Activated naive CD4-positive, alpha-beta T cell treated with anti-CD3 and anti-CD28 coated beads, Interleukin-2, amount 50 U/mL, for 24 hours (primary cell): Measurements from ENCODE around the gene PKN2.

Source experiments
- H3K27ac Mint-ChIP-seq: one replicate; pipeline ENCODE4 v1.8.0; 2021; ENCODE audit warnings: mild to moderate bottlenecking, mixed read lengths
- H3K27me3 Mint-ChIP-seq: one replicate; pipeline ENCODE4 v1.8.0; 2021; ENCODE audit warnings: mixed read lengths
- H3K36me3 Mint-ChIP-seq: one replicate; pipeline ENCODE4 v1.8.0; 2021; ENCODE audit warnings: mixed read lengths
- H3K4me1 Mint-ChIP-seq: one replicate; pipeline ENCODE4 v1.8.0; 2021; ENCODE audit warnings: mixed read lengths
- H3K4me3 Mint-ChIP-seq: one replicate; pipeline ENCODE4 v1.8.0; 2021; ENCODE audit warnings: mild to moderate bottlenecking, mixed read lengths
- H3K9me3 Mint-ChIP-seq: one replicate; pipeline ENCODE4 v1.8.0; 2021; ENCODE audit warnings: mixed read lengths

The PKN2 gene

DNA sequence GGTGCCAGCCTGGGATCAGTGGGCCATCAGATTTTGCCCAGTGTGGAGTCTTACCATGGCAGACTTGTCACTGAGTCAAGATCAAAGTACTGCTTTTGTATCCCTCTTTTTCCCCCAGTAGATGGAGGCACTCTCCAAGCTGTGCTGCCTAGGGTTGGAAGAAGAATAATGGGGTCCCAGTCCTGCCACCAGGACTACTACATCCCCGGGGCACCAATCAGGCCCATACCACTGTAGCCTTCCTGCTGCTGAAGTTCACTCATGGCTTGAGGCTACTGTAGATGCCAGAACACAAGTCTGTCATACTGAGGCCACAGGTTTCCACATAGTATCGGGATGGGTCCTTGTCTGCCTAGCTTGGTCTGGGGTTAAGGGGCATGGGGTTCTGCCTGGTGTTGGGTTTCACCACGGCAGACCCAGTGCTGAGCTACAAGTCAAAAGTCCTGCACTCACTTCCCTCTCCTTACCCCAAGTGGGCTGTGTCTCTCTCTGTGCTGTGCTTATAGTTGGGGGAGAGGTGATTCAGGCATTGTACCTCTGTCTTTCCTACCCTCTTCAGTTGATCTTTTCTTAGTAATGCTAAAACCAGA is 53.4 kb downstream of the PKN2 start:
- H3K9me3 Mint-ChIP-seq: peaks cover 21% of the 10 kb centered on the region
- H3K4me1 Mint-ChIP-seq: peaks cover 32% of the 10 kb centered on the region
- H3K27ac Mint-ChIP-seq: no peak overlapping the region
- no peaks in the 10 kb centered on the region for H3K27me3 Mint-ChIP-seq
- H3K36me3 Mint-ChIP-seq: peaks cover 33% of the 10 kb centered on the region
- no peak overlapping the region for H3K4me3 Mint-ChIP-seq

DNA sequence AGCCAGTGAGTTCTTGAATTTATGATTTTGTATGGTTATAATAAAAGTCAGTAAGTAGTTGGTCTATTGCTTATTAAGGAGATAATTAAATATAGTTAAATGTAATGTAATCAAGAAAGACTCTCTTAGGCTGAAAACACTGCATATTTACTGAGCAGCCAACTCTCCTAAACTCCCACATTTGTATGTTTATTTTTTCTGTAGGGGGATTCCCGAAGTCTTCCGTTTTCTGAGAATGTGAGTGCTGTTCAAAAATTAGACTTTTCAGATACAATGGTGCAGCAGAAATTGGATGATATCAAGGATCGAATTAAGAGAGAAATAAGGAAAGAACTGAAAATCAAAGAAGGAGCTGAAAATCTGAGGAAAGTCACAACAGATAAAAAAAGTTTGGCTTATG is 56.7 kb downstream of the PKN2 start:
- peaks cover 26% of the 10 kb centered on the region for H3K4me1 Mint-ChIP-seq
- no peaks in the 10 kb centered on the region for H3K27me3 Mint-ChIP-seq
- H3K36me3 Mint-ChIP-seq: peaks cover 25% of the 10 kb centered on the region
- no peak overlapping the region for H3K4me3 Mint-ChIP-seq
- peaks cover 3% of the 10 kb centered on the region for H3K9me3 Mint-ChIP-seq
- no peak overlapping the region for H3K27ac Mint-ChIP-seq

DNA sequence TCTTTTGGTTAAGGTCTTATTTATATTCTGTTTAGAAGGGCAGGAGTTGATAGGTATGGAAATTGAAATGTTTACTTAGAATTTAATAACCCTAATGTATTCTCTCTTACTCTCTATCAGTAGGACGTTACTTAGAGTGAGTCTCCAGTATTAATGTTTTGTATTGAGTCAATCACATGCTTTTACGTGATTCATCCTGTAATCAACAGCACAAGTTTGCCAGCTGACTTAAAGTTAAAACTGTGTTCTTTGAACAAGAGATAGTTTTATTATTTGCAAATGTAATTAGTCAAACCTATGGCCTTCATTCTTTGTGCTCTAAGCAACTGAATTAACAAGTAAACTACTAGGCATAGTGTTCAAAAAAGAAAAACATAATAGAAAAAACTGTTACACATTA is 57.3 kb downstream of the PKN2 start:
- H3K4me3 Mint-ChIP-seq: no peak overlapping the region
- no peak overlapping the region for H3K27ac Mint-ChIP-seq
- H3K27me3 Mint-ChIP-seq: no peaks in the 10 kb centered on the region
- peaks cover 23% of the 10 kb centered on the region for H3K4me1 Mint-ChIP-seq
- peaks cover 23% of the 10 kb centered on the region for H3K36me3 Mint-ChIP-seq
- H3K9me3 Mint-ChIP-seq: no peaks in the 10 kb centered on the region

DNA sequence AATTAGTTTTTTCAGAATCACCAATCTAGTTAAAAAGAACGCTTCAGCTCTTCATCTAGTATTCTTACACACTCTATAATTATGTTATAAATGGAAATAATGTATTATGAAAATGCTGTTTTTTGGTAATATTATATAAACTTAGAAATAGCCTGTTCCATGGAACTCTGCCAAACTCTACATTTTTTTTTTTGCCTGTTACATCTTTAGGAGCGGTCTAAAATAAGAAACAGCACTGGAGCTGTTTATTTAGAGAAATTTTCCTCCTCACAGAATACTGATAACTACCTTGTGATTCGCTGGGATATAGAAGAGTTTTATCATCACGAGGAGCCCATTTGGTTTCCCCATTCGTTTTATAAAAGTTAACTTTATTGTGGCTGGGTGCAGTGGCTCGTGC is 58.5 kb downstream of the PKN2 start:
- peaks cover 23% of the 10 kb centered on the region for H3K4me1 Mint-ChIP-seq
- H3K9me3 Mint-ChIP-seq: no peaks in the 10 kb centered on the region
- H3K27me3 Mint-ChIP-seq: no peaks in the 10 kb centered on the region
- no peak overlapping the region for H3K27ac Mint-ChIP-seq
- H3K4me3 Mint-ChIP-seq: no peak overlapping the region
- peaks cover 23% of the 10 kb centered on the region for H3K36me3 Mint-ChIP-seq

DNA sequence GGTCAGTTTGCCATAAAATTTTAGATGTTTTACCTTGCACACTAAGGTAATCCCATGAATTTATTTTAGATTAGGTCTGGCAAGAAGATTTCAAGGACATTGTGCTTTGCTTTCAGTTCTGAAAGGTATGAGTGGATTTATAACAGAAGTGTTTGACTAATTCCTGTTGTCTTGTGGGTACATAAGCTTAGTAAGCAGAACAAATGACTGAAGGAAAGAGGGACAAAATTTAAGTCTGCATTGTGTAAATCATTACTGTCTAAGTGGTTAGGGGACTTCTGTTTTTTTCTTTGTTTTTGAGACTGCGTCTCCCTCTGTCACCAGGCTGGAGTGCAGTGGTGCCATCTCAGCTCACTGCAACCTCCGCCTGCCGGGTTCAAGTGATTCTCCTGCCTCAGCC is 60.1 kb downstream of the PKN2 start:
- no peak overlapping the region for H3K27ac Mint-ChIP-seq
- no peak overlapping the region for H3K4me3 Mint-ChIP-seq
- peaks cover 8% of the 10 kb centered on the region for H3K4me1 Mint-ChIP-seq

DNA sequence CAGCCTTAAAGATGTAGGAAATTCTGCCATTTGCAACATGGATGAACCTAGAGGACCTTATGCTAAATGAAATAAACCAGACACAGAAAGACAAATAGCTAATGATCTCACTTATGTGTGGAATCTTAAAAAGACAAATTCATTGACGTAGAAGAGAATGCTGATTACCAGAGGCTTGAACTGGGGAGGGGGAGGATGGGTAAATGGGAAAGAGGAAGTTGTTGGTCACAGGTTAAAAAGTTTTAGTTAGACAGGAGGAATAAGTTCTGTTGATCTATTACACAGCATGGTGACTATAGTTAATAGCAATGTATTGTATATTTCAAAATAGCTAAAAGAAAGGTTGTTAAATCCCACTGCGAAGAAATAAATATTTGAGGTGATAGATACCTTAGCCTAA is 62.8 kb downstream of the PKN2 start:
- Mint-ChIP-seq H3K27ac (no peak overlapping the region), H3K36me3 (peaks cover 16% of the 10 kb centered on the region), H3K27me3 (no peaks in the 10 kb centered on the region), H3K4me1 (peaks cover 12% of the 10 kb centered on the region), H3K4me3 (no peak overlapping the region), H3K9me3 (no peaks in the 10 kb centered on the region)

More for the DNA sequence above, 60.1 kb downstream of the PKN2 start:
- Mint-ChIP-seq H3K36me3 (peaks cover 16% of the 10 kb centered on the region), H3K9me3 (no peaks in the 10 kb centered on the region), H3K27me3 (no peaks in the 10 kb centered on the region)

DNA sequence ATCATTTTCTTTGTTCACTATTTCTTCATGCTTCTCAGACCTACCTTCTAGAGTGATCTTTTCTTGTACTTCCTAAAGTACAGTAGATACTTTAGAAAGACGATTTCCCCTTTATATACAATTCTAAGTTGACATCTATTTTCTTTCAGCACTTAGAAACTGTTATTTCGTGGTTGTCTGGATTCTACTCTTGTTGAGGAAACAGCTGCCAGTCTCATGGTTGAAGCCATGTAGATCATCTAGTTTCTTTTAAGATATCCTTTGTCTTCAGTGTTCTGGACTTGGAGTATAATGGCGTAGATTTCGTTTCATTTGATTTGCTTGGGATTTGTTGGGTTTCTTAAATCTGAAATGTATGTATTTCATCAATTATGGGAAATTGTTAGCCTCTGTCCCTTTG is 67.6 kb downstream of the PKN2 start:
- Mint-ChIP-seq H3K4me1 (peaks cover 20% of the 10 kb centered on the region), H3K27me3 (no peaks in the 10 kb centered on the region), H3K4me3 (no peak overlapping the region), H3K9me3 (no peaks in the 10 kb centered on the region), H3K27ac (no peak overlapping the region), H3K36me3 (peaks cover 16% of the 10 kb centered on the region)

DNA sequence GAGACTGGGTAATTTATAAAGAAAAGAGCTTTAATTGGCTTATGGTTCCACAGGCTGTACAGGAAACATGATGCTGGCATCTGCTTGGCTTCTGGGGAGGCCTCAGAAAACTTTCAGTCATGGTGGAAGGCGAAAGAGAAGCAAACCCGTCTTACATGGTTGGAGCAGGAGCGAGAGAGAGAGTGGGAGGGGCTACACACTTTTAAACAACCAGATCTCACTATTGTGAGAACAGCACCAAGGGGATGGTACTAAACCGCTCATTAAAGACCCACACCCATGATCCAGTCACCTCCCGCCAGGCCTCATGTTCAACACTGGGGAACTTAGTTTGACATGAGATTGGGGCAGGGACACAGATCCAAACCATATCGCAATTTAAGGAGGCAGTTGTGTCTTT is 69.4 kb downstream of the PKN2 start:
- peaks cover 20% of the 10 kb centered on the region for H3K4me1 Mint-ChIP-seq
- H3K9me3 Mint-ChIP-seq: no peaks in the 10 kb centered on the region
- no peaks in the 10 kb centered on the region for H3K27me3 Mint-ChIP-seq
- no peak overlapping the region for H3K27ac Mint-ChIP-seq
- H3K4me3 Mint-ChIP-seq: no peak overlapping the region
- peaks cover 17% of the 10 kb centered on the region for H3K36me3 Mint-ChIP-seq

DNA sequence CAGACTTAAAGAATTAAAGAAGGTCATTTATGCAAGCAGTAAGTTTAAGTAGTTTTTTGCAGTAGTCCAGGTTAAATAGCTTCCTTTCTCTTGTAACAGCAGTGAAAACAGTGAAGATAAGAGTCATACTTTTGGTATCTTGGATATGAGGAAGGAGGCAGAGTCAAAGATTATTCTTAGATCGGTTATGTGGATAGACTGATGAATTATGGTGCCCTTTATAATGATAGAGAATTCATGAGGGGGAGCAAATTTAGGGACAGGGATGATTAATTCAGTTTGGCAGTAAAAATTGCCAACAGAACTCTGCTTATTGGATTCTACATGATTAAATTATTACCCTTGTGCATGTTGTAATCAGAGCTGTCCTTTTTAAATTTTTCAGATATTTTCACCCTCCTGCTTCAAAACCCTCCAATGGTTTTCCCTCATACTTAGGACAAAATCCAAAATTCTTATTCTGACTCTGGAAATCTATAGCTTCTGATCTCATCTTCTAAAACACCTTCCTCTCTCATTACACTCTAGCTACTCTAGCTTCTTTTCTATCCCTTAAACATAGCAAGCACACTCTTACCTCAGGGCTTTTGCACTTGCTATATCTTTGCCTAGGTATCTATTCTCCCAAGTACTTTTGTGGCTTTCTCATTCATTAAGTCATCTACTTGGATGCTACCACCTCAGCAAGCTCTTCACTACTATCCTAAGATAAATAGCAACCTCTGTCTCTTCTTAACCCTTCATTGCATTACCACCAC is 79.8 kb downstream of the PKN2 start:
- Mint-ChIP-seq H3K4me1 (peaks cover 14% of the 10 kb centered on the region), H3K9me3 (no peaks in the 10 kb centered on the region), H3K36me3 (peaks cover 18% of the 10 kb centered on the region), H3K27ac (no peak overlapping the region), H3K27me3 (no peaks in the 10 kb centered on the region), H3K4me3 (no peak overlapping the region)

DNA sequence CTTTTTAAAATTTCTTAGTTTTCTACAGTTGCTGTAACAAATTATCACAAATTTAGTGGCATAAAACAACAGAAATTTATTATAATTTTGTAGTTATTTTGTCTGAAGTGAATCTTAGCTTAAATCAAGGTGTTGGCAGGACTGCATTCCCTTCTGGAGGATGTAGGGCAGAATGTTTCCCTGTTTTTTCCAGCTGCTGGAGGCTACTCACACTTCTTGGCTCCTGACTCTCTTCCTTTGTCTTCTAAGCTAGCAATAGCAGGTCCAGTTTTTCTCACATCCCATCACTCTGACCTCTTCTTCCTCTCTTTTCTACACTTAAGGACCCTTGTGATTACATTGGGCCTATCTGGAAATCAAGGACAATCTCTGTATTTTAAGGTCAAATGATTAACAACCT is 84.1 kb downstream of the PKN2 start:
- no peak overlapping the region for H3K27ac Mint-ChIP-seq
- H3K9me3 Mint-ChIP-seq: no peaks in the 10 kb centered on the region
- H3K4me3 Mint-ChIP-seq: no peak overlapping the region
- H3K27me3 Mint-ChIP-seq: no peaks in the 10 kb centered on the region
- peaks cover 14% of the 10 kb centered on the region for H3K36me3 Mint-ChIP-seq
- peaks cover 10% of the 10 kb centered on the region for H3K4me1 Mint-ChIP-seq

DNA sequence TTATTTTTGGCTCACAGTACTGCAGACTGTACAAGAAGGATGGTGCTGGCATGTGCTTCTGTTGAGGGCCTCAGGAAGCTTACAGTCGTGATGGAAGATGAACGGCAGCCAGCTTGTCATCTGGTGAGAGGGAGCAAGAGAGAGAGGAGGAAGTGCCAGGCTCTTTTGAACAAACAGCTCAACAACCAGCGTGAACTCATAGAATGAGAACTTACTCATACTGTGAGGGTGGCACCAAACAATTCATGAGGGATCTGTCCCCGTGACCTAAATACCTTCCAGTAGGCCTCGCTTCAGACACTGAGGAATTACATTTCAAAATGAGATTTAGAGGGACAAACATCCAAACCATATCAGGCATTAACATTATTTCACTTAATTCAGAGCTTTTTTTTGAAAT is 84.7 kb downstream of the PKN2 start:
- Mint-ChIP-seq H3K27me3 (no peaks in the 10 kb centered on the region), H3K4me1 (peaks cover 11% of the 10 kb centered on the region), H3K27ac (no peak overlapping the region), H3K9me3 (no peaks in the 10 kb centered on the region), H3K36me3 (peaks cover 18% of the 10 kb centered on the region), H3K4me3 (no peak overlapping the region)

DNA sequence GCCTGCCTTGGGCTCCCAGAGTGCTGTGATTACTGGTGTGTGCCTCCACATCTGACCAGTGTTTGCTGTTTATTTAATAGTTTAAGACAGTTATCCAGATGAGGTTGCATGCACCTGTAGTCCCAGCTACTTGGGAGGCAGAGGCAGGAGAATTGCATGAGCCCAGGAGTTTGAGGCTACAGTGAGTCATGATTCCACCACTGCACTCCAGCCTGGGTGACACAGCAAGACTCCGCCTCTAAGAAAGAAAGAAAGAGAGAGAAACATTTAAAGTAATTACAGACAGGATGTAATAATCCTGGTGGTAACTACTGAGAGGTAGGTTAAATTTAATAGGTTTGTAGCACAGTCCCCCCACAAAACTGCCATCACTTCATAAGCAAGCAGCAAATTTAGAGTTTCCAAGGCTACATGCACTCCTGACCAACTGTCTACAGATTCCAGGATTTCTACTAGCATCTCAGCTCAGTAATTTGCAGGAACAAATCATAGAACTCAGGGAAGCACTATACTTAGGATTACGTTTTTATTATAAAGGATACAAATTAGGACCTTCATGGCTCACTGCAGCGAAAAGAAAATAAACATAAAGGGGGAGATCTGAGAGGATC is 89.6 kb downstream of the PKN2 start:
- peaks cover 36% of the 10 kb centered on the region for H3K36me3 Mint-ChIP-seq
- H3K27ac Mint-ChIP-seq: no peak overlapping the region
- H3K4me3 Mint-ChIP-seq: no peak overlapping the region
- H3K9me3 Mint-ChIP-seq: no peaks in the 10 kb centered on the region
- no peaks in the 10 kb centered on the region for H3K27me3 Mint-ChIP-seq
- H3K4me1 Mint-ChIP-seq: peaks cover 16% of the 10 kb centered on the region

DNA sequence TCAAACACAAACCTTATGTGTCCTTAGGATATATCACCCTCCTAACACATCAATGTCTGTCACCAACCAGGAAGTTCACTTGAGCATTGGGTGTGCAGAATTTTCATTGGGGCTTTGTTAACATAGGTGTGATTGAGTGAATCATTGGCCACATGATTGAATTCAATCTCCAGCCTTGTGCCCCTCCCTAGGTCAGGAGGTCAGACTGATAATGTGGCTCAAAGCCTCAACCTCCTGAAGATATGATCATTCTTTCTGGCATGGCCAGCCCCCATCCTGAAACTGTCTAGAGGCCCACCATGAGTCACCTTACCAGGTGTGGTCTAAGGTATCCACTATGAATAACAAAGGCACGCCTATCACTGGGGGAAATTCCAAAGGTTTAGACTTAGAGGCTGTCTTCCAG is 90.1 kb downstream of the PKN2 start:
- no peaks in the 10 kb centered on the region for H3K27me3 Mint-ChIP-seq
- H3K4me3 Mint-ChIP-seq: no peak overlapping the region
- H3K9me3 Mint-ChIP-seq: no peaks in the 10 kb centered on the region
- H3K36me3 Mint-ChIP-seq: peaks cover 35% of the 10 kb centered on the region
- peak overlapping the region; percentile 46 for H3K27ac Mint-ChIP-seq
- peaks cover 16% of the 10 kb centered on the region for H3K4me1 Mint-ChIP-seq

DNA sequence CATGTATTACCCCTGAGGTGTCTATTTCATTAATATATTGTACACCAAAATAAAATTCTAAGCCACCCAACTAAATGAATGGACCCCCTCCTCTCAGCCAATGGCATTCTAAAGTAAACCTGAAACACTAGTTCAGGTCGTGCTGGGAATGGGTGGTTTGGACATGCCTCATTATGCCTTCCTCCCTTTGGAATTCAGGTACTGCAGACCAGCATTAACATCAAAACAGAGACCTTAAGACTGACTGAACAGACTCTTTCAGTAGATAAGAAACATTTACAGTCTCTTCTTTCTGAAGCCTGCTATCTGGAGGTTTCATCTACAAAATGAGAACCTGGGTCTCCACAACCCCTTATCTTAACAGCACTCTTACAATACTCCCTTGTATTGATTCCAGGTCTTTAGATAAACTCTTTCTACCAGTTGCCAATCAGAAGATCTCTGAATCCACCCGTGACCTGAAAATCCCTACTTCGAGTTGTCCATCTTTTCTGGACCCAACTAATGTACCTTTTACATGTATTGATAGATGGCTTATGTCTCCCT is 93.6 kb downstream of the PKN2 start:
- H3K4me1 Mint-ChIP-seq: peaks cover 16% of the 10 kb centered on the region
- H3K4me3 Mint-ChIP-seq: no peak overlapping the region
- H3K36me3 Mint-ChIP-seq: peaks cover 36% of the 10 kb centered on the region
- H3K27me3 Mint-ChIP-seq: no peaks in the 10 kb centered on the region
- H3K9me3 Mint-ChIP-seq: no peaks in the 10 kb centered on the region
- no peak overlapping the region for H3K27ac Mint-ChIP-seq

DNA sequence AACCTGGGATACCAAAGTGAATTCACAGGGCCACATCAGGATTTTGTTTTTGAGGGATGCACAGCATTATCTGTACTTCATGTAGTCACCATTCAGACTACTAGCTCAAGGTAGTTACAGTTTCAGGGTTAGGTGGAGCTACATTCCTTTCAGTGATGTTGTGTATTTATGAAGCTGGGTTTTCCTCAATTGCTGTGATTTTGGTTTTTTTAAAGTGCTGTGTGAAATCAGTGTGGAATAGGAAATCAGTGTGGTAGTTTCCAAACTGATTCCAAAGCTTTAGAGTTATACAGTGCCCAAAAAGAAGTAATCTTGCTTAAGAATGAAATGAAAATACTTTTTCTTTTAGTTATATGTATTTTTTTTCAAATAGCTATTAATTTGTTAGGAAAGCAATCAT is 95.8 kb downstream of the PKN2 start:
- peaks cover 28% of the 10 kb centered on the region for H3K36me3 Mint-ChIP-seq
- H3K27ac Mint-ChIP-seq: no peak overlapping the region
- H3K4me3 Mint-ChIP-seq: no peak overlapping the region
- no peaks in the 10 kb centered on the region for H3K4me1 Mint-ChIP-seq
- H3K27me3 Mint-ChIP-seq: no peaks in the 10 kb centered on the region
- H3K9me3 Mint-ChIP-seq: no peaks in the 10 kb centered on the region

DNA sequence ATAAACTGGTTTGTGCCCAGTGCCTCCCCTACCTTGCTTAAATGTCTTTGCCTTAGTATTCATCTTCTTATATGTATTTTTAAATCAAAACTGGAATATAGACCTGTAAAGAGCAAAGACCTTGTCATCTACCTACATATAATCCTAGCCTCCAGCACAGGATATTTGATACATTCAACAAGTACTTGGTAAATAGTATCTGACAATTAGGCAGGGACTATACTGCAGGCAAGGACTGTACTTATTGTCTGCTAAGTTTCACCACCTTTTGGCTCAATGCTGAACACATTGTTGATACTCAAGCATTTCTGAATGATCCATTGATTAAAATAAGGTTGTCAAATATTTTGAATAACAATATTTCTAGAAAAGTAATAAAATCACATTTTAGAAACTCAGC is 96.4 kb downstream of the PKN2 start:
- H3K4me3 Mint-ChIP-seq: no peak overlapping the region
- no peaks in the 10 kb centered on the region for H3K27me3 Mint-ChIP-seq
- H3K4me1 Mint-ChIP-seq: no peaks in the 10 kb centered on the region
- H3K9me3 Mint-ChIP-seq: no peaks in the 10 kb centered on the region
- H3K27ac Mint-ChIP-seq: no peak overlapping the region
- peaks cover 26% of the 10 kb centered on the region for H3K36me3 Mint-ChIP-seq
